Liver (tissue), 9 donors: ENCODE results near the gene TFF3. TPM values are rescaled to one million over a fixed set of nuclear protein-coding genes. Genes with fewer than 3 reads are reported as not detected.

Experiments used
- DNase-seq: peaks from one replicate; pipeline ENCODE4 v3.0.0-alpha.2; 2017; ENCODE audit warnings: low spot score
- H3K27ac ChIP-seq, 2 donors: one replicate each; pipeline ENCODE4 v1.7.0; 2013; ENCODE audit warnings: inconsistent platforms in 2 of 2, low read length in 2 of 2, control low read depth in 1 of 2, low read depth in 1 of 2, mild to moderate bottlenecking in 1 of 2
- H3K27me3 ChIP-seq, 4 donors: one replicate each; pipeline versions ENCODE4 v1.6.1 to v1.7.0; 2013; ENCODE audit warnings: low read length in 3 of 4, inconsistent platforms in 1 of 4, mild to moderate bottlenecking in 1 of 4, moderate library complexity in 1 of 4; ENCODE audit not compliant: control insufficient read depth in 4 of 4, insufficient read depth in 4 of 4
- H3K36me3 ChIP-seq, 4 donors: one replicate each; pipeline versions ENCODE4 v1.6.1 to v1.7.0; 2013; ENCODE audit warnings: low read length in 3 of 4, mild to moderate bottlenecking in 3 of 4, low read depth in 1 of 4, moderate library complexity in 1 of 4; ENCODE audit not compliant: control insufficient read depth in 4 of 4, insufficient read depth in 3 of 4
- H3K4me1 ChIP-seq, 4 donors: one replicate each; pipeline versions ENCODE4 v1.6.1 to v1.7.0; 2013; ENCODE audit warnings: low read length in 3 of 4, mild to moderate bottlenecking in 3 of 4, moderate library complexity in 1 of 4; ENCODE audit not compliant: control insufficient read depth in 4 of 4, insufficient read depth in 4 of 4
- H3K4me3 ChIP-seq, 3 donors: one replicate each; pipeline versions ENCODE4 v1.6.1 to v1.7.0; 2013; ENCODE audit warnings: low read length in 3 of 3, control low read depth in 1 of 3, low read depth in 1 of 3, mild to moderate bottlenecking in 1 of 3
- H3K9ac ChIP-seq, 2 donors: one replicate each; pipeline ENCODE4 v1.7.0; 2013; ENCODE audit warnings: low read length in 2 of 2, mild to moderate bottlenecking in 2 of 2, moderate library complexity in 2 of 2, control low read depth in 1 of 2, low read depth in 1 of 2
- H3K9me3 ChIP-seq, 4 donors: one replicate each; pipeline versions ENCODE4 v1.6.1 to v1.7.0; 2013; ENCODE audit warnings: low read length in 3 of 4; ENCODE audit not compliant: control insufficient read depth in 4 of 4
- EGR1 ChIP-seq, 2 donors: IDR thresholded peaks; 2 replicates each; pipeline ENCODE4 v1.6.1; 2016 to 2018; ENCODE audit warnings: antibody characterized with exemption in 2 of 2, low read depth in 2 of 2
- FOXA1 ChIP-seq: IDR thresholded peaks from 2 replicates; pipeline ENCODE4 v1.6.1; 2016; ENCODE audit warnings: antibody characterized with exemption
- FOXA2 ChIP-seq: IDR thresholded peaks from 2 replicates; pipeline ENCODE4 v1.6.1; 2016; ENCODE audit warnings: antibody characterized with exemption
- GABPA ChIP-seq, 2 donors: IDR thresholded peaks in 1 of 2; conservative IDR thresholded peaks in 1 of 2; 2 replicates each; pipeline ENCODE4 v1.6.1; 2016; ENCODE audit warnings: antibody characterized with exemption in 2 of 2, mild to moderate bottlenecking in 1 of 2, moderate library complexity in 1 of 2
- HNF4A ChIP-seq, 2 donors: conservative IDR thresholded peaks; 2 replicates each; pipeline ENCODE4 v1.6.1; 2016; ENCODE audit warnings: antibody characterized with exemption in 2 of 2, mild to moderate bottlenecking in 2 of 2
- HNF4G ChIP-seq: IDR thresholded peaks from 2 replicates; pipeline ENCODE4 v1.6.1; 2016; ENCODE audit warnings: antibody characterized with exemption
- JUND ChIP-seq, 2 donors: IDR thresholded peaks; 2 replicates each; pipeline ENCODE4 v1.6.1; 2016; ENCODE audit warnings: antibody characterized with exemption in 2 of 2
- NR2F2 ChIP-seq: IDR thresholded peaks from 2 replicates; pipeline ENCODE4 v1.6.1; 2016; ENCODE audit warnings: antibody characterized with exemption
- RAD21 ChIP-seq, 2 donors: IDR thresholded peaks; 2 replicates each; pipeline ENCODE4 v1.6.1; 2016; ENCODE audit warnings: antibody characterized with exemption in 2 of 2, mild to moderate bottlenecking in 2 of 2
- REST ChIP-seq: IDR thresholded peaks from 2 replicates; pipeline ENCODE4 v1.6.1; 2016; ENCODE audit warnings: antibody characterized with exemption, mild to moderate bottlenecking
- RXRA ChIP-seq, 2 donors: IDR thresholded peaks; 2 replicates each; pipeline ENCODE4 v1.6.1; 2017 to 2018; ENCODE audit warnings: antibody characterized with exemption in 2 of 2, mild to moderate bottlenecking in 1 of 2
- SP1 ChIP-seq: IDR thresholded peaks from 2 replicates; pipeline ENCODE4 v1.6.1; 2018; ENCODE audit warnings: antibody characterized with exemption, mild to moderate bottlenecking
- TAF1 ChIP-seq: conservative IDR thresholded peaks from 2 replicates; pipeline ENCODE4 v1.6.1; 2016; ENCODE audit warnings: antibody characterized with exemption, mild to moderate bottlenecking
- YY1 ChIP-seq: IDR thresholded peaks from 2 replicates; pipeline ENCODE4 v1.6.1; 2016; ENCODE audit warnings: antibody characterized with exemption, mild to moderate bottlenecking
- WGBS: extraction: QIAGEN DNeasy Blood & Tissue Kit; methylation state at CpG from one replicate; pipeline ENCODE4 v1.1.7; 2013; 5-methylcytosine and 5-hydroxymethylcytosine counted together
- polyA plus RNA-seq, 2 donors: library from polyadenylated mRNA; stranded (reverse) in 1 of 2; unstranded in 1 of 2; fragments of 200-250 nt in 1 of 2; fragments of >200 nt in 1 of 2; fragmentation: Nextera tagmentation in 1 of 2; extraction: Ambion mirVana in 1 of 2; gene quantifications; one replicate each; pipeline versions ENCODE4 v1.2.1 to v1.2.3, GENCODE V29; 2013 to 2015
- total RNA-seq, 2 donors: library from RNA; depleted of rRNA; stranded (reverse); fragments of >200 nt; gene quantifications; one replicate each; pipeline ENCODE4 v1.2.3, GENCODE V29; 2014
- TF ChIP-seq, protein P1 (sequence below): IDR thresholded peaks from 2 replicates; pipeline ENCODE4 v1.6.1; 2016; ENCODE audit warnings: antibody characterized with exemption
- TF ChIP-seq, protein P2 (sequence below): IDR thresholded peaks from 2 replicates; pipeline ENCODE4 v1.6.1; 2016; ENCODE audit warnings: antibody characterized with exemption
- TF ChIP-seq, protein P3 (sequence below): fragments of 150-350 bp; IDR thresholded peaks from 2 replicates; pipeline ENCODE4 v1.5.1; 2017; ENCODE audit warnings: improper control_type of control experiment, low read depth, low read length; ENCODE audit not compliant: missing input control
- TF ChIP-seq, protein P4 (sequence below): IDR thresholded peaks from 2 replicates; pipeline ENCODE4 v1.6.1; 2016; ENCODE audit warnings: antibody characterized with exemption
- donor health status: healthy.
- donor health status: healthy.
- donor health status: healthy.
- donor health status: healthy.
- donor health status: healthy.

TFF3 gene
- total and polyA plus RNA-seq, 4 donors: 0.09 to 4.1 (median 1.5) TPM

GRCh38 chr21:42361286-42361685 lies 46.1 kb upstream of the TFF3 start:
- WGBS: 38% methylated on average over 7 of the region's 7 CpGs
- Histone ChIP-seq H3K36me3 (no peaks in the 10 kb centered on the region), H3K27ac (no peak overlapping the region), H3K9ac (no peak overlapping the region), H3K4me1 (no peaks in the 10 kb centered on the region), H3K9me3 (peaks cover 0 to 12% (median 3%) of the 10 kb centered on the region in 4 donors), H3K27me3 (peaks cover 0 to 4% (median 2%) of the 10 kb centered on the region in 4 donors), H3K4me3 (no peak overlapping the region)
- TF ChIP-seq, protein P1, sequence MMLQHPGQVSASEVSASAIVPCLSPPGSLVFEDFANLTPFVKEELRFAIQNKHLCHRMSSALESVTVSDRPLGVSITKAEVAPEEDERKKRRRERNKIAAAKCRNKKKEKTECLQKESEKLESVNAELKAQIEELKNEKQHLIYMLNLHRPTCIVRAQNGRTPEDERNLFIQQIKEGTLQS: no peak
- TF ChIP-seq TAF1 (no peak), FOXA1 (no peak), REST (no peak), HNF4G (no peak), SP1 (no peak), GABPA (IDR thresholded peaks at IDR 0.05 in 1 of 2, conservative IDR thresholded peaks at IDR 0.05 in 1 of 2) (no peak), EGR1 (IDR thresholded peaks at IDR 0.05; ENCODE audit: low read depth in 2 of 2) (no peak), YY1 (no peak), RAD21 (IDR thresholded peaks at IDR 0.05) (no peak), JUND (IDR thresholded peaks at IDR 0.05) (no peak), NR2F2 (no peak), FOXA2 (no peak), RXRA (IDR thresholded peaks at IDR 0.05) (no peak), HNF4A (conservative IDR thresholded peaks at IDR 0.05) (no peak)
- TF ChIP-seq, protein P2, sequence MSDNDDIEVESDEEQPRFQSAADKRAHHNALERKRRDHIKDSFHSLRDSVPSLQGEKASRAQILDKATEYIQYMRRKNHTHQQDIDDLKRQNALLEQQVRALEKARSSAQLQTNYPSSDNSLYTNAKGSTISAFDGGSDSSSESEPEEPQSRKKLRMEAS: no peak
- TF ChIP-seq, protein P3, sequence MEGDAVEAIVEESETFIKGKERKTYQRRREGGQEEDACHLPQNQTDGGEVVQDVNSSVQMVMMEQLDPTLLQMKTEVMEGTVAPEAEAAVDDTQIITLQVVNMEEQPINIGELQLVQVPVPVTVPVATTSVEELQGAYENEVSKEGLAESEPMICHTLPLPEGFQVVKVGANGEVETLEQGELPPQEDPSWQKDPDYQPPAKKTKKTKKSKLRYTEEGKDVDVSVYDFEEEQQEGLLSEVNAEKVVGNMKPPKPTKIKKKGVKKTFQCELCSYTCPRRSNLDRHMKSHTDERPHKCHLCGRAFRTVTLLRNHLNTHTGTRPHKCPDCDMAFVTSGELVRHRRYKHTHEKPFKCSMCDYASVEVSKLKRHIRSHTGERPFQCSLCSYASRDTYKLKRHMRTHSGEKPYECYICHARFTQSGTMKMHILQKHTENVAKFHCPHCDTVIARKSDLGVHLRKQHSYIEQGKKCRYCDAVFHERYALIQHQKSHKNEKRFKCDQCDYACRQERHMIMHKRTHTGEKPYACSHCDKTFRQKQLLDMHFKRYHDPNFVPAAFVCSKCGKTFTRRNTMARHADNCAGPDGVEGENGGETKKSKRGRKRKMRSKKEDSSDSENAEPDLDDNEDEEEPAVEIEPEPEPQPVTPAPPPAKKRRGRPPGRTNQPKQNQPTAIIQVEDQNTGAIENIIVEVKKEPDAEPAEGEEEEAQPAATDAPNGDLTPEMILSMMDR: no peak
- TF ChIP-seq, protein P4, sequence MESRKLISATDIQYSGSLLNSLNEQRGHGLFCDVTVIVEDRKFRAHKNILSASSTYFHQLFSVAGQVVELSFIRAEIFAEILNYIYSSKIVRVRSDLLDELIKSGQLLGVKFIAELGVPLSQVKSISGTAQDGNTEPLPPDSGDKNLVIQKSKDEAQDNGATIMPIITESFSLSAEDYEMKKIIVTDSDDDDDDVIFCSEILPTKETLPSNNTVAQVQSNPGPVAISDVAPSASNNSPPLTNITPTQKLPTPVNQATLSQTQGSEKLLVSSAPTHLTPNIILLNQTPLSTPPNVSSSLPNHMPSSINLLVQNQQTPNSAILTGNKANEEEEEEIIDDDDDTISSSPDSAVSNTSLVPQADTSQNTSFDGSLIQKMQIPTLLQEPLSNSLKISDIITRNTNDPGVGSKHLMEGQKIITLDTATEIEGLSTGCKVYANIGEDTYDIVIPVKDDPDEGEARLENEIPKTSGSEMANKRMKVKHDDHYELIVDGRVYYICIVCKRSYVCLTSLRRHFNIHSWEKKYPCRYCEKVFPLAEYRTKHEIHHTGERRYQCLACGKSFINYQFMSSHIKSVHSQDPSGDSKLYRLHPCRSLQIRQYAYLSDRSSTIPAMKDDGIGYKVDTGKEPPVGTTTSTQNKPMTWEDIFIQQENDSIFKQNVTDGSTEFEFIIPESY: no peak
- DNase-seq: no peak
